GM13976 (cell line): ENCODE data around the gene TNFSF15.
"Not testable (repeated sequence)": the region's sequence is repeated elsewhere in the genome, so short reads cannot be mapped to it uniquely, and the experiment has no call there.

Source experiments
- DNase-seq: peaks from one replicate; pipeline ENCODE4 v3.0.0; 2012; ENCODE audit warnings: low spot score
- CTCF ChIP-seq: IDR thresholded peaks from 2 replicates; pipeline ENCODE4 v1.5.1; 2012; ENCODE audit warnings: borderline replicate concordance, mild to moderate bottlenecking; ENCODE audit not compliant: insufficient read depth; ENCODE audit errors: extremely low read depth, missing control alignments, control extremely low read depth
- in situ Hi-C: fragments of 300-500 bp; cut with MboI; formaldehyde crosslinking; loops from one replicate; pipeline ENCODE4 v1.12.0; 2022; ENCODE audit warnings: low sequenced_read_pairs, mixed read lengths, inconsistent platforms; ENCODE audit not compliant: unreplicated experiment

The TNFSF15 gene

GRCh38 chr9:114746591-114747346 is 59.1 kb downstream of the TNFSF15 start:
- TF ChIP-seq CTCF = no peak
- in situ Hi-C loops = loop anchor here (10.0 kb wide), 1 partner anchor 158 kb away; no protein-coding TSS in a partner anchor

GRCh38 chr9:114745879-114746550 is 59.8 kb downstream of the TNFSF15 start:
- in situ Hi-C loops = loop anchor here (10.0 kb wide), 1 partner anchor 159 kb away; no protein-coding TSS in a partner anchor
- DNase-seq = no peak
- TF ChIP-seq CTCF = no peak

More at GRCh38 chr9:114746591-114747346, 59.1 kb downstream of the TNFSF15 start:
- DNase-seq = no peak

GRCh38 chr9:114745108-114745848 is 60.6 kb downstream of the TNFSF15 start:
- in situ Hi-C loops = loop anchor here (10.0 kb wide), 1 partner anchor 160 kb away; no protein-coding TSS in a partner anchor
- no peak for DNase-seq

GRCh38 chr9:114743446-114743845 is 62.4 kb downstream of the TNFSF15 start:
- TF ChIP-seq CTCF = no peak
- DNase-seq = no peak
- in situ Hi-C loops = loop anchor here (5.0 to 10.0 kb wide), 2 partner anchors 161 to 269 kb away; no protein-coding TSS in a partner anchor

More at GRCh38 chr9:114745108-114745848, 60.6 kb downstream of the TNFSF15 start:
- no peak for TF ChIP-seq CTCF

- TF ChIP-seq CTCF = no peak
- in situ Hi-C loops = loop anchor here (5.0 to 10.0 kb wide), 2 partner anchors 162 to 269 kb away; no protein-coding TSS in a partner anchor
Measured at GRCh38 chr9:114742947-114743346, 62.9 kb downstream of the TNFSF15 start.

GRCh38 chr9:114741521-114741920 is 64.3 kb downstream of the TNFSF15 start:
- DNase-seq = not testable (repeated sequence)
- in situ Hi-C loops = loop anchor here (5.0 to 10.0 kb wide), 2 partner anchors 163 to 271 kb away; no protein-coding TSS in a partner anchor
- peak; percentile 24 for TF ChIP-seq CTCF

More at GRCh38 chr9:114742947-114743346, 62.9 kb downstream of the TNFSF15 start:
- DNase-seq = no peak
